Astrocyte (in vitro differentiated cells and primary cell): Measurements from ENCODE around the gene SNX30.

Experiments
- EZH2 ChIP-seq: IDR thresholded peaks from 2 replicates; pipeline ENCODE4 v1.6.1; 2012; ENCODE audit warnings: mild to moderate bottlenecking, low read length, inconsistent platforms; ENCODE audit not compliant: insufficient read depth
- TF ChIP-seq, protein P1 (sequence below): IDR thresholded peaks from 2 replicates; pipeline ENCODE4 v1.5.1; 2011; ENCODE audit warnings: low read depth, mild to moderate bottlenecking, inconsistent platforms, low read length, moderate library complexity; ENCODE audit not compliant: insufficient read depth

DNA sequence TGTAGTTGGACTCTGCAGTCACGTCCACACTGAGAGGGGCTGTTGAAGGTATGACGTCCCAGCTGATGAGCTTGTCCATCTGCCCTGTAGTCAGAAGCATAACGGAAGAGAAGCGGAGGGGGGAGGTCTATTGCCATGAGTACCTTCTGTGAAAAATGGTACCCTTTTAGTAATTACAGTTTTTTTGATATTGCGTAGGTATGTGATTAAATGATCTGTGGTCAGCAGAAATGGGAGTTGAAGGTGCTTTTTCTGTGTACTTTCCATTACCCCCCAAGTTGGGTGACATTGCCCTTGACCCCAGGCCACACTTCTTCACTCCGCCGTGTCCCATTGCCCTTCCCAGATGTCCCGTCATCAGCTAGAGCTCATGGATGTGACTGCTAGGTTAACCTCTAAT, 45.9 kb downstream of the SNX30 start:
- TF ChIP-seq, protein P1, sequence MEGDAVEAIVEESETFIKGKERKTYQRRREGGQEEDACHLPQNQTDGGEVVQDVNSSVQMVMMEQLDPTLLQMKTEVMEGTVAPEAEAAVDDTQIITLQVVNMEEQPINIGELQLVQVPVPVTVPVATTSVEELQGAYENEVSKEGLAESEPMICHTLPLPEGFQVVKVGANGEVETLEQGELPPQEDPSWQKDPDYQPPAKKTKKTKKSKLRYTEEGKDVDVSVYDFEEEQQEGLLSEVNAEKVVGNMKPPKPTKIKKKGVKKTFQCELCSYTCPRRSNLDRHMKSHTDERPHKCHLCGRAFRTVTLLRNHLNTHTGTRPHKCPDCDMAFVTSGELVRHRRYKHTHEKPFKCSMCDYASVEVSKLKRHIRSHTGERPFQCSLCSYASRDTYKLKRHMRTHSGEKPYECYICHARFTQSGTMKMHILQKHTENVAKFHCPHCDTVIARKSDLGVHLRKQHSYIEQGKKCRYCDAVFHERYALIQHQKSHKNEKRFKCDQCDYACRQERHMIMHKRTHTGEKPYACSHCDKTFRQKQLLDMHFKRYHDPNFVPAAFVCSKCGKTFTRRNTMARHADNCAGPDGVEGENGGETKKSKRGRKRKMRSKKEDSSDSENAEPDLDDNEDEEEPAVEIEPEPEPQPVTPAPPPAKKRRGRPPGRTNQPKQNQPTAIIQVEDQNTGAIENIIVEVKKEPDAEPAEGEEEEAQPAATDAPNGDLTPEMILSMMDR: no peak
- TF ChIP-seq EZH2: no peak
